Right cardiac atrium (tissue), 5 donors: ENCODE results near the gene LDHD. TPM values are rescaled to one million over a fixed set of nuclear protein-coding genes. Genes with fewer than 3 reads are reported as not detected.
"Not testable (repeated sequence)": the region's sequence is repeated elsewhere in the genome, so short reads cannot be mapped to it uniquely, and the experiment has no call there.

Experiments
- ATAC-seq, 2 donors: fragments of 200-7000 bp; cut with Tn5 transposase; one replicate each; pipeline versions ENCODE4 v1.8.0 to v1.9.1; 2020; ENCODE audit warnings: moderate library complexity in 2 of 2, mild to moderate bottlenecking in 1 of 2
- DNase-seq, 3 donors: peaks; one replicate each; pipeline ENCODE4 v3.0.0-alpha.2; 2020
- H3K27ac ChIP-seq: one replicate; pipeline ENCODE4 v1.5.1; 2013; ENCODE audit warnings: mild to moderate bottlenecking, low read length, control low read depth, moderate library complexity
- H3K27me3 ChIP-seq: one replicate; pipeline ENCODE4 v1.6.1; 2013; ENCODE audit not compliant: control insufficient read depth, insufficient read depth
- H3K4me1 ChIP-seq: one replicate; pipeline ENCODE4 v1.6.1; 2013; ENCODE audit warnings: low read length; ENCODE audit not compliant: control insufficient read depth, insufficient read depth
- H3K4me3 ChIP-seq: one replicate; pipeline ENCODE4 v1.5.1; 2013; ENCODE audit warnings: low read length, control low read depth
- H3K9me3 ChIP-seq: one replicate; pipeline ENCODE4 v1.6.1; 2013; ENCODE audit warnings: low read length; ENCODE audit not compliant: control insufficient read depth
- WGBS: extraction: QIAGEN DNeasy Blood & Tissue Kit; methylation state at CpG from one replicate; pipeline ENCODE4 v1.1.7; 2013; 5-methylcytosine and 5-hydroxymethylcytosine counted together
- intact Hi-C, 4 donors: fragments of 100-400 bp; cut with DNase I; formaldehyde crosslinking; loops; one replicate each; pipeline versions ENCODE4 v1.11.0 to v1.14.0; 2022 to 2023
- polyA plus RNA-seq: library from polyadenylated mRNA; stranded (reverse); fragments of 200-250 nt; gene quantifications from one replicate; pipeline ENCODE4 v1.2.3, GENCODE V29; 2013
- total RNA-seq, 4 donors: library from RNA; stranded (reverse); fragmentation: NEBNext Ultra II Directional; extraction: Animal tissue kit (Norgen Biotek cat#: 25700); gene quantifications; one replicate each; pipeline ENCODE4 v1.2.1, GENCODE V29; 2021
- donor health status: healthy with polysubstance abuse.
- donor health status: DM: no; HTN: yes; CAD: no.
- donor health status: DM: no; HTN: no; CAD: no.
- donor health status: DM: no; HTN: yes; CAD: no; lungs with severe emphysema.
- donor health status: DM: yes; HTN: yes; CAD: no.

Gene LDHD
- total and polyA plus RNA-seq, 5 donors, result 28.2 to 56.5 (median 43.5) TPM

DNA sequence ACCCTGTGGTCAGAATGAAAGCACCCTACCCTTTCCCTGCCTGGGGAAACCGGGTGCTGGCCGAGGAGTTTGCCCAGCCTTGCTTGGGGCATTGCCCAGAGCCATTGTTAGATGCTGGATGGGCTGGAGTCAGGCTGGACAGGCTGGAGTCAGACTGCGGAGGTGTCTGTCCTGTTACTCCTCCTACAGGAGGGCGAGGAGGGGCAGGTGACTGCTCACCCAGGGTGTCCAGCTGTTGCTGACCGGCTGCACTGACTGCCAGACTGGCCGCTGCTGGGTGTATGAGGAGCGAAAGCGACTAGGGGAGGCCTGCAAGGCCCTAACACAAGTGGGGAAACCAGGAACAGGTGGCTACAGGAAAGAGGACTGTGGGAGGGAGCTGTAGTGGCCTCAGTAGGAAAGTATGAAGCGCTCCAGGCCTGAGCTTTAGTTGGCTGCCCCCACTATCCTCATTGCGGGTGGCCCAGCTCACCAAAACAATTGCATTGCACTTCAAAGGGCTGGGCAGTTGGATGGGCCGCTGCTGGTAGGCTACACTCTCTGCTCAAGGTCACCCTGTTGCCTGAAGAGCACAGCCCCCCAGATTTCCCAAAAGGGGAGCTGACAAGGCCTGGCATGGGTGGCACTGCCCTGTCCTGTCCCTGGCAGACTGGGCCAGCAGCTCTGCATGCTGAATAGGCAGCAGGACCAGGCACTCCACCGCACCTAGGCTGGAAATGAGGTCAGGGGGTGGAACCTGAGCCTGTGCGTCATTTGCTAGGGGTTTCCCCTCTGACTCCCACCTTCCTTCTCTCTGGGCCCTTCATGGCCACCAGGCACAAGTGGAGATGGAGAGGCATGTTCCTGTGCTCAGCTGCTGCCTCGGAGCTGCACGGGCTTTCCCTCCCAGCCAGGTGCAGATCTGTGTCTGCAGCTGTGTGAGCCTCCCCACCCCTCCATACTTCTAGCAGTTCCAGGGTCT, 18.4 kb downstream of the LDHD start:
- Histone ChIP-seq H3K27ac (no peak overlapping the region), H3K4me1 (peaks cover 16% of the 10 kb centered on the region), H3K27me3 (no peaks in the 10 kb centered on the region), H3K9me3 (no peaks in the 10 kb centered on the region), H3K4me3 (no peak overlapping the region)
- DNase-seq (no peak), ATAC-seq (no peak)
- intact Hi-C loops, result no loop called here
- 83% methylated on average over 15 of the region's 15 CpGs for WGBS

GRCh38 chr16:75097191-75097761, 19.3 kb downstream of the LDHD start:
- no peak for ATAC-seq
- no peak overlapping the region for H3K27ac ChIP-seq
- H3K9me3 ChIP-seq, result no peaks in the 10 kb centered on the region
- H3K27me3 ChIP-seq, result no peaks in the 10 kb centered on the region
- no peak for DNase-seq
- 95% methylated on average over 10 of the region's 10 CpGs for WGBS
- intact Hi-C loops, result no loop called here
- H3K4me1 ChIP-seq, result peaks cover 16% of the 10 kb centered on the region
- no peak overlapping the region for H3K4me3 ChIP-seq

GRCh38 chr16:75096656-75097055, 19.9 kb downstream of the LDHD start:
- 81% methylated on average over 6 of the region's 6 CpGs for WGBS

GRCh38 chr16:75095204-75095621, 21.4 kb downstream of the LDHD start:
- H3K27me3 ChIP-seq, result no peaks in the 10 kb centered on the region
- WGBS, result 95% methylated on average over 14 of the region's 14 CpGs
- H3K27ac ChIP-seq, result no peak overlapping the region
- no peaks in the 10 kb centered on the region for H3K9me3 ChIP-seq
- intact Hi-C loops, result no loop called here
- peaks cover 16% of the 10 kb centered on the region for H3K4me1 ChIP-seq
- no peak for DNase-seq
- ATAC-seq, result no peak
- H3K4me3 ChIP-seq, result no peak overlapping the region

More at GRCh38 chr16:75096656-75097055, 19.9 kb downstream of the LDHD start:
- Histone ChIP-seq H3K9me3 (no peaks in the 10 kb centered on the region), H3K27ac (no peak overlapping the region), H3K4me1 (peaks cover 16% of the 10 kb centered on the region), H3K4me3 (no peak overlapping the region), H3K27me3 (no peaks in the 10 kb centered on the region)
- intact Hi-C loops, result no loop called here
- ATAC-seq, result no peak
- no peak for DNase-seq

- Histone ChIP-seq H3K27ac (no peak overlapping the region), H3K27me3 (no peaks in the 10 kb centered on the region), H3K4me1 (peaks cover 5% of the 10 kb centered on the region), H3K9me3 (no peaks in the 10 kb centered on the region), H3K4me3 (no peak overlapping the region)
- intact Hi-C loops, result no loop called here
- no peak for DNase-seq
- WGBS, result 95% methylated on average over 23 of the region's 23 CpGs
- no peak for ATAC-seq
Observed at GRCh38 chr16:75093598-75094540, 22.7 kb downstream of the LDHD start.

GRCh38 chr16:75092777-75093176, 23.8 kb downstream of the LDHD start:
- Histone ChIP-seq H3K27ac (no peak overlapping the region), H3K27me3 (no peaks in the 10 kb centered on the region), H3K9me3 (no peaks in the 10 kb centered on the region), H3K4me3 (no peak overlapping the region), H3K4me1 (peaks cover 3% of the 10 kb centered on the region)
- no peak for ATAC-seq
- DNase-seq, result no peak
- intact Hi-C loops, result no loop called here
- 77% methylated on average over 7 of the region's 7 CpGs for WGBS

DNA sequence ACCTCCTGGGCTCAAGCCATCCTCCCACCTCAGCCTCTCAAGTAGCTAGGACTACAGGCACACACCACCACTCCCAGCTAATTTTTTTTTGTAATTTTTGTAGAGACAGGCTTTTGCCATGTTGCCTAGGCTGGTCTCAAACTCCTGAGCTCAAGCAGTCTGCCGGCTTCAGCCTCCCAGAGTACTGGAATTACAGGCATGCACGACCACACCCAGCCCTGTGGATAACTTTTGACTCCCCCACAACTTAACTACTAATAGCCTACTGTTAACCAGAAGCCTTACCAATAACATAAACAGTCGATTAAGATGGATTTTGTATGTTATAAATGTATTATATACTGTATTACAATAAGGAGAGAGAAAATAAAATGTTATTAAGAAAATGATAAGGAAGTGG, 25.0 kb downstream of the LDHD start:
- H3K9me3 ChIP-seq, H3K4me3 ChIP-seq, DNase-seq, H3K27me3 ChIP-seq, intact Hi-C loops, H3K27ac ChIP-seq, ATAC-seq: not testable (repeated sequence)
- 69% methylated on average over 3 of the region's 3 CpGs for WGBS
- H3K4me1 ChIP-seq, result peaks cover 13% of the 10 kb centered on the region

DNA sequence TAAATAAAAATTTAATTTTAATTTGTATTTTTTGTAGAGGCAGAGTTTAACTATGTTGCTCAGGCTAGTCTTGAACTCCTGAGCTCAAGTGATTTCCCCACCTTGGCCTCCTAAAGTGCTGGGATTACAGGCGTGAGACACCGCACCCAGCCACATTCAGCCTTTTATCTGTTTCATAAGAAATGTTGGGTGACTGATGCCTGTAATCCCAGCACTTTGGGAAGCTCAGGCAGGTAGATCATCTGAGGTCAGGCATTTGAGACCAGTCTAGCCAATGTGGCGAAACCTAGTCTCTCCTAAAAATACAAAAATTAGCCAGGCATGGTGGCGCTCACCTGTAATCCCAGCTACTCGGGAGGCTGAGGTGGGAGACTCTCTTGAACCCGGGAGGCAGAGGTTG, 25.7 kb downstream of the LDHD start:
- 89% methylated on average over 6 of the region's 6 CpGs for WGBS
- H3K27ac ChIP-seq, intact Hi-C loops, H3K9me3 ChIP-seq, ATAC-seq, DNase-seq, H3K27me3 ChIP-seq, H3K4me3 ChIP-seq: not testable (repeated sequence)
- H3K4me1 ChIP-seq, result peaks cover 13% of the 10 kb centered on the region

- Histone ChIP-seq H3K4me1 (peaks cover 13% of the 10 kb centered on the region), H3K27ac (no peak overlapping the region), H3K4me3 (no peak overlapping the region), H3K9me3 (no peaks in the 10 kb centered on the region), H3K27me3 (no peaks in the 10 kb centered on the region)
- no peak for DNase-seq
- intact Hi-C loops, result no loop called here
- WGBS, result 77% methylated on average over 6 of the region's 6 CpGs
- ATAC-seq, result no peak
Observed at GRCh38 chr16:75089486-75090202, 26.9 kb downstream of the LDHD start.

GRCh38 chr16:75088934-75089333, 27.6 kb downstream of the LDHD start:
- intact Hi-C loops, result no loop called here

More at GRCh38 chr16:75088934-75089333, 27.6 kb downstream of the LDHD start:
- Histone ChIP-seq H3K4me1 (peaks cover 13% of the 10 kb centered on the region), H3K27ac (no peak overlapping the region), H3K9me3 (no peaks in the 10 kb centered on the region), H3K4me3 (no peak overlapping the region), H3K27me3 (no peaks in the 10 kb centered on the region)
- DNase-seq (no peak), ATAC-seq (no peak)
- WGBS, result 84% methylated on average over 8 of the region's 8 CpGs
